Psoas muscle (tissue), 8 donors: ENCODE data around the gene CA14. TPM values are rescaled to one million over a fixed set of nuclear protein-coding genes. Genes with fewer than 3 reads are reported as not detected.
A peak's percentile ranks its signal among the peaks of the same experiment; 100 is the strongest.

Experiments used
- ATAC-seq, 4 donors: fragments of 200-7000 bp; cut with Tn5 transposase; one replicate each; pipeline ENCODE4 v1.9.1; 2020; ENCODE audit warnings: moderate library complexity in 3 of 4, mild to moderate bottlenecking in 2 of 4
- DNase-seq, 2 donors: peaks; one replicate each; pipeline ENCODE4 v3.0.0-alpha.2; 2020
- H3K27ac ChIP-seq: fragments of 200-600 bp; one replicate; pipeline ENCODE4 v1.8.0; 2022
- H3K27me3 ChIP-seq, 3 donors: fragments of 200-600 bp in 1 of 3; one replicate each; pipeline versions ENCODE4 v1.6.1 to v1.8.0; 2013 to 2022; ENCODE audit warnings: low read length in 2 of 3, mild to moderate bottlenecking in 2 of 3, moderate library complexity in 1 of 3; ENCODE audit not compliant: insufficient read depth in 3 of 3
- H3K36me3 ChIP-seq, 2 donors: fragments of 200-600 bp in 1 of 2; one replicate each; pipeline versions ENCODE4 v1.6.1 to v1.8.0; 2013 to 2022; ENCODE audit warnings: low read depth in 1 of 2, mild to moderate bottlenecking in 1 of 2, moderate library complexity in 1 of 2; ENCODE audit not compliant: insufficient read depth in 1 of 2
- H3K4me1 ChIP-seq: fragments of 200-600 bp; one replicate; pipeline ENCODE4 v1.8.0; 2022
- H3K4me3 ChIP-seq: fragments of 200-600 bp; one replicate; pipeline ENCODE4 v1.8.0; 2022; ENCODE audit warnings: mild to moderate bottlenecking
- H3K9me3 ChIP-seq: fragments of 200-600 bp; one replicate; pipeline ENCODE4 v1.8.0; 2022
- CTCF ChIP-seq: fragments of 200-600 bp; IDR thresholded peaks from one replicate; pipeline ENCODE4 v1.8.0; 2022; ENCODE audit warnings: antibody characterized with exemption
- WGBS, 3 donors: extraction: QIAGEN DNeasy Blood & Tissue Kit; methylation state at CpG; one replicate each; pipeline versions ENCODE4 v1.1.6 to v1.1.7; 2013; 5-methylcytosine and 5-hydroxymethylcytosine counted together
- intact Hi-C, 2 donors: fragments of 100-400 bp; cut with DNase I; formaldehyde crosslinking; loops; one replicate each; pipeline versions ENCODE4 v1.11.0 to v1.14.2; 2022
- polyA plus RNA-seq, 3 donors: library from polyadenylated mRNA; stranded (reverse); fragments of 200-250 nt; gene quantifications; one replicate each; pipeline ENCODE4 v1.2.3, GENCODE V29; 2013
- total RNA-seq, 4 donors: library from RNA; stranded (reverse); fragmentation: NEBNext Ultra II Directional in 2 of 4; extraction: Animal tissue kit (Norgen Biotek cat#: 25700) in 2 of 4; gene quantifications; one replicate each; pipeline versions ENCODE4 v1.2.1 to v1.2.4, GENCODE V29; 2021 to 2023
- donor health status: healthy with polysubstance abuse.
- donor health status: DM: no; HTN: no; CAD: no; lungs with moderate emphysema.
- donor health status: Bipolar disorder and iron deficiency.
- donor health status: healthy.
- donor health status: DM: yes; HTN: yes; CAD: no.
- donor health status: DM: no; HTN: no; CAD: no.
- donor health status: DM: no; HTN: no; CAD: no.
- donor health status: DM: yes; HTN: yes; CAD: no.

Gene CA14
- total and polyA plus RNA-seq, 7 donors, result 0.04 to 0.89 (median 0.48) TPM; not detected in 2

GRCh38 chr1:150249936-150250335 lies 7.6 kb upstream of the CA14 start:
- Histone ChIP-seq H3K27ac (no peak overlapping the region), H3K27me3 (no peaks in the 10 kb centered on the region), H3K4me3 (no peak overlapping the region), H3K9me3 (no peaks in the 10 kb centered on the region), H3K36me3 (no peaks in the 10 kb centered on the region), H3K4me1 (no peaks in the 10 kb centered on the region)
- no peak for TF ChIP-seq CTCF
- WGBS, 3 donors, result 64 to 79% (median 74%) methylated on average over 2 of the region's 2 CpGs
- DNase-seq, result no peak
- intact Hi-C loops, result no loop called here
- no peak for ATAC-seq

GRCh38 chr1:150256198-150256553 lies 1.4 kb upstream of the CA14 start:
- peak overlapping the region; percentile 54 for H3K4me3 ChIP-seq
- intact Hi-C loops, result no loop called here
- no peaks in the 10 kb centered on the region for H3K36me3 ChIP-seq
- ATAC-seq (peak in 1 of 4 donors; percentile 5), DNase-seq (no peak)
- no peaks in the 10 kb centered on the region for H3K9me3 ChIP-seq
- TF ChIP-seq CTCF, result no peak
- no peak overlapping the region for H3K27ac ChIP-seq
- no peaks in the 10 kb centered on the region for H3K27me3 ChIP-seq
- 0 to 1% (median 0%) methylated on average over 1 of the region's 1 CpG for WGBS, 3 donors
- H3K4me1 ChIP-seq, result peaks cover 20% of the 10 kb centered on the region

- WGBS, 3 donors, result 17 to 30% (median 24%) methylated on average over 14 of the region's 14 CpGs
- DNase-seq (no peak), ATAC-seq (peak in 2 of 4 donors; percentile 21 to 34)
- Histone ChIP-seq H3K27ac (no peak overlapping the region), H3K4me1 (peaks cover 20% of the 10 kb centered on the region), H3K9me3 (no peaks in the 10 kb centered on the region), H3K4me3 (peak overlapping the region; percentile 54), H3K27me3 (no peaks in the 10 kb centered on the region), H3K36me3 (no peaks in the 10 kb centered on the region)
- no peak for TF ChIP-seq CTCF
- intact Hi-C loops, result no loop called here
Measured at GRCh38 chr1:150256554-150257341, 826 bp upstream of the CA14 start.

- Histone ChIP-seq H3K27me3 (no peaks in the 10 kb centered on the region), H3K9me3 (no peaks in the 10 kb centered on the region), H3K36me3 (peaks cover 0 to 4% of the 10 kb centered on the region in 2 donors), H3K27ac (peak overlapping the region; percentile 30), H3K4me3 (no peak overlapping the region), H3K4me1 (peaks cover 20% of the 10 kb centered on the region)
- ATAC-seq (no peak), DNase-seq (no peak)
- 47 to 61% (median 47%) methylated on average over 4 of the region's 4 CpGs for WGBS, 3 donors
- intact Hi-C loops, result no loop called here
- no peak for TF ChIP-seq CTCF
Measured at GRCh38 chr1:150259217-150259616, 1.6 kb downstream of the CA14 start.
